Cardiac septum (tissue), 1 donor: ENCODE measurements around the gene ABCA2. TPM values are rescaled to one million over a fixed set of nuclear protein-coding genes. Genes with fewer than 3 reads are reported as not detected.

Experiments used
- DNase-seq: peaks from one replicate; pipeline ENCODE4 v3.0.0-alpha.2; 2020; ENCODE audit warnings: low spot score
- intact Hi-C: fragments of 100-400 bp; cut with DNase I; formaldehyde crosslinking; loops from one replicate; pipeline ENCODE4 v1.14.0; 2022
- total RNA-seq: library from RNA; stranded (reverse); fragmentation: NEBNext Ultra II Directional; extraction: Animal tissue kit (Norgen Biotek cat#: 25700); gene quantifications from one replicate; pipeline ENCODE4 v1.2.1, GENCODE V29; 2021
- donor health status: DM: no; HTN: no; CAD: no.

The ABCA2 gene
- total RNA-seq, 1 donor from 2014 or later: 41.5 TPM

GRCh38 chr9:136961279-136962065, 66.6 kb downstream of the ABCA2 start:
- intact Hi-C loops: no loop called here
- no peak for DNase-seq

- intact Hi-C loops: no loop called here
- no peak for DNase-seq
These were observed 67.1 kb downstream of the ABCA2 start for GRCh38 chr9:136960938-136961275.

GRCh38 chr9:136960212-136960937, 67.7 kb downstream of the ABCA2 start:
- no peak for DNase-seq
- intact Hi-C loops: no loop called here

GRCh38 chr9:136958898-136959850, 68.9 kb downstream of the ABCA2 start:
- intact Hi-C loops: no loop called here
- no peak for DNase-seq

DNA sequence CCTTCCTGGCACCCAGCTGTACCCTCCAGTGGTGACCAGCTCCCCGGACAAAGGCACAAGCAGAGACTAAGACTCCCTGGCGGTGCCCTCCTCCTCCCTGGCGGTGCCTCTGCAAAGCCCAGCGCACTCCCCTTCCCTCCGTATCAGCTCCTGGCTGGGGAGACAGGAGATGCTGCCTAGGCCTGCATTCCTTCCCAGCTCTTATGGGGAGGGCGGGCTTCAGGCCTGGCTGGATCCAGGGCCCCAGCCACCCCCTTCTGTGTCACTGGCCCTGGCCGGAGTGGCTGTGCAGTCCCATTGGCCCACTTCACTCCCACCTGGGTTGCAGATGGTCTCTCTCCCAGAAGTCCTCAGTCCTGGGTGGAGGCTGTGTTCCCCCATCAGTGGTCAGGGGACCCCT, 69.6 kb downstream of the ABCA2 start:
- no peak for DNase-seq
- intact Hi-C loops: no loop called here

DNA sequence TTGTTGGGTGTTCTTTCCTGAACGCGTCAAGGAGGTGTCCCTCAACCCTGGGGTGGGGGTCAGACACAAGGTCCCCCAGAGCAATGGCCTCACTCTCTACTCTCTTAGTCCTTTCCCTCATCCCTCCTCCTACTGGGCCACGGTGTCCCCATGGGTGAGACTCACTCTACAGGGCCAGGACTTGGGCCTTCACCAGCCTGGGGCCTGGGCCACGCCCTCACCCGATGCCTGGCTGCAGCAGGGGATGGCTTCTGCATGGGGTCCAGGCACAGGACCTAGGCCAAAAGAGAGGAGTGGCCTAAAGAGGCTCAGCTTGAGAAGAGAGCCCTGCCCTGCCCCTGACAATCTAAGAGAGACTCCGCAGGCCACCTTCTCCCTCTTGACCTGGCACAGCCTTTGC, 70.1 kb downstream of the ABCA2 start:
- no peak for DNase-seq
- intact Hi-C loops: no loop called here

DNA sequence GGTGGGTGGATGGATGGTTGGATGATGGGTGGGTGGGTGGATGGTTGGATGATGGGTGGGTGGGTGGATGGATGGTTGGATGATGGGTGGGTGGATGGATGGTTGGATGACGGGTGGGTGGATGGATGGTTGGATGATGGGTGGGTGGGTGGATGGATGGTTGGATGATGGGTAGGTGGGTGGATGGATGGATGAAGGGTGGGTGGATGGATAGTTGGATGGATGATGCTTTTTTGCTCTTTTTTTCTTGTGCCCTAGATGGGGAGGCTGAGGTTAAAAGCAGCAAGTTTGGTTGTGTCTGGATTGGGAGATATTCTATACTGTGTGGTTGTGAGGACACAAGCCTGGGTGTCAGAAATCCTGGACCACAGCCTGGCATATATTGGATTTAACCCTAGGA, 70.6 kb downstream of the ABCA2 start:
- intact Hi-C loops: no loop called here

More for the DNA sequence above, 70.6 kb downstream of the ABCA2 start:
- DNase-seq: no peak

Other genes starting within 250 kb of the ABCA2 start
- 62.5 TPM for gene TMEM141, start 236.9 kb downstream of the ABCA2 start, total RNA-seq
- 1.6 TPM for gene CCDC183, start 231.9 kb downstream of the ABCA2 start, total RNA-seq
- 66.4 TPM for gene RABL6, start 220.3 kb downstream of the ABCA2 start, total RNA-seq
- gene AJM1, start 185.8 kb downstream of the ABCA2 start, total RNA-seq: 8.6 TPM
- gene PHPT1, start 178.8 kb downstream of the ABCA2 start, total RNA-seq: 296 TPM
- 11.0 TPM for gene MAMDC4, start 175.9 kb downstream of the ABCA2 start, total RNA-seq
- gene EDF1, start 161.9 kb downstream of the ABCA2 start, total RNA-seq: 293 TPM
- gene TRAF2, start 141.7 kb downstream of the ABCA2 start, total RNA-seq: 10.2 TPM
- 162 TPM for gene FBXW5, start 83.5 kb downstream of the ABCA2 start, total RNA-seq
- 3.4 TPM for gene C8G, start 83.0 kb downstream of the ABCA2 start, total RNA-seq
- 20.7 TPM for gene LCN12, start 76.0 kb downstream of the ABCA2 start, total RNA-seq
- gene PTGDS, start 50.7 kb downstream of the ABCA2 start, total RNA-seq: 1,323 TPM
- gene LCNL1, start 45.2 kb downstream of the ABCA2 start, total RNA-seq: 5.9 TPM
- 26.0 TPM for gene PAXX, start 35.8 kb downstream of the ABCA2 start, total RNA-seq
- 12.9 TPM for gene CLIC3, start 31.7 kb downstream of the ABCA2 start, total RNA-seq
- 0.22 TPM for gene FUT7, start 3.9 kb upstream of the ABCA2 start, total RNA-seq
- gene NPDC1, start 17.9 kb upstream of the ABCA2 start, total RNA-seq: 96.4 TPM
- gene ENTPD2, start 25.8 kb upstream of the ABCA2 start, total RNA-seq: 0.92 TPM
- gene SAPCD2, start 42.3 kb upstream of the ABCA2 start, total RNA-seq: 0.11 TPM
- gene UAP1L1, start 49.3 kb upstream of the ABCA2 start, total RNA-seq: 6.5 TPM
- gene MAN1B1, start 58.7 kb upstream of the ABCA2 start, total RNA-seq: 27.2 TPM
- gene DPP7, start 86.5 kb upstream of the ABCA2 start, total RNA-seq: 150 TPM
- not detected for gene GRIN1, start 110.9 kb upstream of the ABCA2 start, total RNA-seq
- gene LRRC26, start 141.8 kb upstream of the ABCA2 start, total RNA-seq: not detected
- not detected for gene TMEM210, start 143.8 kb upstream of the ABCA2 start, total RNA-seq
- 32.5 TPM for gene ANAPC2, start 160.3 kb upstream of the ABCA2 start, total RNA-seq
- 59.5 TPM for gene SSNA1, start 160.4 kb upstream of the ABCA2 start, total RNA-seq
- 13.5 TPM for gene TPRN, start 172.5 kb upstream of the ABCA2 start, total RNA-seq
- gene TMEM203, start 177.4 kb upstream of the ABCA2 start, total RNA-seq: 40.6 TPM
- gene NDOR1, start 177.5 kb upstream of the ABCA2 start, total RNA-seq: 8.0 TPM
- 22.2 TPM for gene RNF208, start 194.0 kb upstream of the ABCA2 start, total RNA-seq
- gene CYSRT1, start 196.9 kb upstream of the ABCA2 start, total RNA-seq: not detected
- not detected for gene RNF224, start 199.3 kb upstream of the ABCA2 start, total RNA-seq
- not detected for gene SLC34A3, start 202.7 kb upstream of the ABCA2 start, total RNA-seq
- gene TUBB4B, start 213.1 kb upstream of the ABCA2 start, total RNA-seq: 304 TPM
- not detected for gene STPG3, start 223.0 kb upstream of the ABCA2 start, total RNA-seq
- gene NELFB, start 227.1 kb upstream of the ABCA2 start, total RNA-seq: 37.2 TPM
- gene TOR4A, start 249.5 kb upstream of the ABCA2 start, total RNA-seq: 13.9 TPM